HG03378 (cell line): ENCODE results near the gene RAB10.
"Not testable (repeated sequence)": the region's sequence is repeated elsewhere in the genome, so short reads cannot be mapped to it uniquely, and the experiment has no call there.

ENCODE experiments used
- ATAC-seq: cut with Tn5 transposase; IDR thresholded peaks from one replicate; pipeline ENCODE4 v1.9.1; 2021; ENCODE audit warnings: mild to moderate bottlenecking, moderate library complexity; ENCODE audit not compliant: unreplicated experiment

RAB10 gene

GRCh38 chr2:26033818-26034636, at the start of gene RAB10:
Gene RAB10, plus strand, starts transcription at chr2:26034084. Its CDS starts 525 bp downstream, at chr2:26034609.
- ATAC-seq, result peak; percentile 80

- ATAC-seq, result no peak
Measured at GRCh38 chr2:25988134-25988533, 45.8 kb upstream of the RAB10 start.

- ATAC-seq, result no peak
Measured at GRCh38 chr2:25989154-25989553, 44.7 kb upstream of the RAB10 start.

GRCh38 chr2:25991965-25992364, 41.9 kb upstream of the RAB10 start:
- no peak for ATAC-seq

- ATAC-seq, result no peak
Measured at GRCh38 chr2:25992556-25992955, 41.3 kb upstream of the RAB10 start.

- ATAC-seq, result no peak
Measured at GRCh38 chr2:25993049-25993448, 40.8 kb upstream of the RAB10 start.

- ATAC-seq, result no peak
Measured at GRCh38 chr2:25994509-25994908, 39.4 kb upstream of the RAB10 start.

- no peak for ATAC-seq
Measured at GRCh38 chr2:25996844-25997243, 37.0 kb upstream of the RAB10 start.

- not testable (repeated sequence) for ATAC-seq
Measured at GRCh38 chr2:25998816-25999383, 35.0 kb upstream of the RAB10 start.

GRCh38 chr2:25999406-25999805, 34.5 kb upstream of the RAB10 start:
- not testable (repeated sequence) for ATAC-seq

GRCh38 chr2:26000561-26001082, 33.3 kb upstream of the RAB10 start:
- no peak for ATAC-seq

- no peak for ATAC-seq
Measured at GRCh38 chr2:26001743-26002351, 32.0 kb upstream of the RAB10 start.

GRCh38 chr2:26002632-26003310, 31.1 kb upstream of the RAB10 start:
- ATAC-seq, result no peak

GRCh38 chr2:26008095-26008494, 25.8 kb upstream of the RAB10 start:
- no peak for ATAC-seq

GRCh38 chr2:26008851-26009566, 24.9 kb upstream of the RAB10 start:
- ATAC-seq, result no peak

- ATAC-seq, result no peak
Measured at GRCh38 chr2:26009567-26009963, 24.3 kb upstream of the RAB10 start.

- ATAC-seq, result no peak
Measured at GRCh38 chr2:26010943-26011342, 22.9 kb upstream of the RAB10 start.

GRCh38 chr2:26011609-26011989, 22.3 kb upstream of the RAB10 start:
- ATAC-seq, result no peak

- no peak for ATAC-seq
Measured at GRCh38 chr2:26011990-26012856, 21.7 kb upstream of the RAB10 start.

- no peak for ATAC-seq
Measured at GRCh38 chr2:26013668-26014067, 20.2 kb upstream of the RAB10 start.
